Mesendoderm (in vitro differentiated cells): ENCODE measurements around the gene LRIT1.

Source experiments
- DNase-seq: peaks from one replicate; pipeline ENCODE4 v3.0.0; 2013
- H2AK5ac ChIP-seq: 2 replicates; pipeline ENCODE4 v1.6.1; 2013; ENCODE audit warnings: low read length, inconsistent platforms
- H2BK120ac ChIP-seq: 2 replicates; pipeline ENCODE4 v1.6.1; 2013; ENCODE audit warnings: low read depth, mild to moderate bottlenecking, low read length, moderate library complexity, mixed read lengths
- H2BK15ac ChIP-seq: replicated peaks from 2 replicates; pipeline ENCODE4 v1.6.1; 2013; ENCODE audit warnings: low read depth, mild to moderate bottlenecking, moderate library complexity
- H2BK5ac ChIP-seq: 2 replicates; pipeline ENCODE4 v1.6.1; 2013; ENCODE audit warnings: low read length, inconsistent platforms
- H3K18ac ChIP-seq: 2 replicates; pipeline ENCODE4 v1.6.1; 2013; ENCODE audit warnings: mild to moderate bottlenecking, low read length, mixed read lengths
- H3K23ac ChIP-seq: one replicate; pipeline ENCODE4 v1.6.1; 2013; ENCODE audit warnings: low read length
- H3K27ac ChIP-seq: 2 replicates; pipeline ENCODE4 v1.5.1; 2013; ENCODE audit warnings: low read depth, mild to moderate bottlenecking, inconsistent platforms, low read length, moderate library complexity
- H3K27me3 ChIP-seq: 2 replicates; pipeline ENCODE4 v1.6.1; 2013; ENCODE audit warnings: low read length, control low read depth, mild to moderate bottlenecking, inconsistent platforms; ENCODE audit not compliant: insufficient read depth, poor library complexity
- H3K36me3 ChIP-seq: 2 replicates; pipeline ENCODE4 v1.6.1; 2013; ENCODE audit warnings: low read length, inconsistent platforms; ENCODE audit not compliant: control insufficient read depth, insufficient read depth
- H3K4ac ChIP-seq: one replicate; pipeline ENCODE4 v1.6.1; 2013; ENCODE audit warnings: low read depth, mild to moderate bottlenecking, low read length, moderate library complexity
- H3K4me1 ChIP-seq: 2 replicates; pipeline ENCODE4 v1.6.1; 2013; ENCODE audit warnings: low read depth, low read length, inconsistent platforms; ENCODE audit not compliant: control insufficient read depth
- H3K4me2 ChIP-seq: 2 replicates; pipeline ENCODE4 v1.6.1; 2013; ENCODE audit warnings: low read length
- H3K4me3 ChIP-seq: 2 replicates; pipeline ENCODE4 v1.5.1; 2013; ENCODE audit warnings: mild to moderate bottlenecking, low read length
- H3K56ac ChIP-seq: one replicate; pipeline ENCODE4 v1.6.1; 2013; ENCODE audit warnings: low read length
- H3K79me1 ChIP-seq: 2 replicates; pipeline ENCODE4 v1.6.1; 2013; ENCODE audit warnings: low read length, inconsistent platforms
- H3K79me2 ChIP-seq: 2 replicates; pipeline ENCODE4 v1.6.1; 2013; ENCODE audit warnings: mild to moderate bottlenecking, low read length; ENCODE audit not compliant: control insufficient read depth, insufficient read depth
- H3K9ac ChIP-seq: 2 replicates; pipeline ENCODE4 v1.6.1; 2013; ENCODE audit warnings: low read length, inconsistent platforms
- H4K5ac ChIP-seq: one replicate; pipeline ENCODE4 v1.6.1; 2013; ENCODE audit warnings: low read length
- H4K8ac ChIP-seq: one replicate; pipeline ENCODE4 v1.6.1; 2013; ENCODE audit warnings: low read depth, mild to moderate bottlenecking, control low read depth, low read length, moderate library complexity
- WGBS: extraction: QIAGEN DNeasy Blood & Tissue Kit; methylation state at CpG from one replicate; pipeline ENCODE4 v1.1.7; 2013; ENCODE audit warnings: low lambda C conversion rate, missing lambda C conversion rate; ENCODE audit not compliant: insufficient coverage; ENCODE audit errors: extremely low coverage; 5-methylcytosine and 5-hydroxymethylcytosine counted together

LRIT1 gene

GRCh38 chr10:84226616-84227015 lies 14.7 kb downstream of the LRIT1 start:
- Histone ChIP-seq H2BK5ac (no peak overlapping the region), H3K23ac (no peak overlapping the region), H3K56ac (no peak overlapping the region), H2BK15ac (no peak overlapping the region), H3K27me3 (no peaks in the 10 kb centered on the region), H3K4ac (no peak overlapping the region), H2AK5ac (no peak overlapping the region), H2BK120ac (no peak overlapping the region), H3K27ac (no peak overlapping the region), H3K9ac (no peak overlapping the region), H3K79me1 (no peaks in the 10 kb centered on the region), H3K79me2 (no peaks in the 10 kb centered on the region), H4K5ac (no peak overlapping the region), H3K36me3 (no peaks in the 10 kb centered on the region), H3K18ac (no peak overlapping the region), H4K8ac (no peak overlapping the region), H3K4me2 (no peak overlapping the region), H3K4me1 (no peaks in the 10 kb centered on the region), H3K4me3 (no peak overlapping the region)
- WGBS: no CpG with 5 or more reads among the region's 3 CpGs
- DNase-seq: no peak

DNA sequence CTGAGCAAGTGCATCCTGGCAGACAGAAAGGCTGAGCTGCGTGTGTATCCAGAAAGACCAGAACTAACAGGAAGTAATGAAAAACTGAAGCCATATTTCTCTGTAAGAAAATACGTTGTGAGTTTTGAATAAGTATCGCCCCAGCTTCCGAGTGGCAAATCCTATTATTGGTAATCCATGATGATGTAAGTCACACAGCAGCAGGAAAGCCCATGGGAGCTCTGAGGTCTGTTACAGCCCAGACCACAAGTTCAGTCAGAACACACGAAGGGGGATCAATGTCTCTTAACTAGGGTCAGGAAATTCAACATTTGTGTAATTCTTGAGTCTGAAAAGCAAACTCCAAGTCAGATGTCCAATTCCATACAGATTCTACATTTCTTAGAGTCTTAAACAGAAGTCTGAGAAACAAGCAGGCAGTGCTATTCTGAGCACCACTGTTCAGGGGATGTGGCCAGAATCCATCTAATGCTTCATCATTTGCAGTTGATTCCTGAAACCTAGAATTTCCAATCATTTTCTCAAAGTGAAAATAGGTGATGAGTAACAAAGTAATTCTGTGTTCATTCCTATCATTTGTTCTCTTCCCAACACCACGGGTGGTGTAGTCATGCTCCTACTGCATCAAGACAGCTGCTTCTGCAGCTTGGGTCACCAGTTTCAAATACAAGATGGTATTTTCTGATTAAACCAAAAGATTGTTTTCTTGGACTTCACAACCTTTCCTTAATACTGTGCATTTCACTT lies 15.7 kb downstream of the LRIT1 start, which contains the start of gene LRIT2:
LRIT2 (minus strand) TSS at position 118 of the 747 bp plus-strand sequence; CDS start at position 94, 24 bp downstream.
- H3K79me1 ChIP-seq: no peaks in the 10 kb centered on the region
- no peak within 1 kb of the TSS for H3K4ac ChIP-seq
- no peaks in the 10 kb centered on the region for H3K79me2 ChIP-seq
- no peak within 1 kb of the TSS for H2BK120ac ChIP-seq
- no peak within 1 kb of the TSS for H3K23ac ChIP-seq
- H4K5ac ChIP-seq: no peak within 1 kb of the TSS
- H3K18ac ChIP-seq: no peak within 1 kb of the TSS
- no peak for DNase-seq
- no CpG with 5 or more reads among the region's 6 CpGs for WGBS
- no peak within 1 kb of the TSS for H2BK15ac ChIP-seq
- H2BK5ac ChIP-seq: no peak within 1 kb of the TSS
- H3K36me3 ChIP-seq: no peaks in the 10 kb centered on the region
- no peak within 1 kb of the TSS for H3K9ac ChIP-seq
- no peak within 1 kb of the TSS for H3K4me3 ChIP-seq
- no peak within 1 kb of the TSS for H3K4me2 ChIP-seq
- H2AK5ac ChIP-seq: no peak within 1 kb of the TSS
- H3K27me3 ChIP-seq: no peaks in the 10 kb centered on the region
- H3K27ac ChIP-seq: no peak within 1 kb of the TSS
- no peaks in the 10 kb centered on the region for H3K4me1 ChIP-seq
- H4K8ac ChIP-seq: no peak within 1 kb of the TSS
- H3K56ac ChIP-seq: no peak within 1 kb of the TSS

GRCh38 chr10:84224411-84225028 lies 16.8 kb downstream of the LRIT1 start:
- no peaks in the 10 kb centered on the region for H3K4me1 ChIP-seq
- no peak overlapping the region for H2BK5ac ChIP-seq
- no peak overlapping the region for H3K23ac ChIP-seq
- no peak overlapping the region for H3K27ac ChIP-seq
- H3K27me3 ChIP-seq: no peaks in the 10 kb centered on the region
- peak; percentile 55 for DNase-seq
- WGBS: no CpG with 5 or more reads among the region's 6 CpGs
- no peak overlapping the region for H3K9ac ChIP-seq
- no peak overlapping the region for H2BK120ac ChIP-seq
- H3K4me2 ChIP-seq: no peak overlapping the region
- no peak overlapping the region for H2BK15ac ChIP-seq
- H3K4ac ChIP-seq: no peak overlapping the region
- no peaks in the 10 kb centered on the region for H3K79me2 ChIP-seq
- H3K4me3 ChIP-seq: no peak overlapping the region
- no peaks in the 10 kb centered on the region for H3K79me1 ChIP-seq
- no peak overlapping the region for H3K56ac ChIP-seq
- no peak overlapping the region for H3K18ac ChIP-seq
- H4K8ac ChIP-seq: no peak overlapping the region
- no peak overlapping the region for H2AK5ac ChIP-seq
- no peaks in the 10 kb centered on the region for H3K36me3 ChIP-seq
- no peak overlapping the region for H4K5ac ChIP-seq

DNA sequence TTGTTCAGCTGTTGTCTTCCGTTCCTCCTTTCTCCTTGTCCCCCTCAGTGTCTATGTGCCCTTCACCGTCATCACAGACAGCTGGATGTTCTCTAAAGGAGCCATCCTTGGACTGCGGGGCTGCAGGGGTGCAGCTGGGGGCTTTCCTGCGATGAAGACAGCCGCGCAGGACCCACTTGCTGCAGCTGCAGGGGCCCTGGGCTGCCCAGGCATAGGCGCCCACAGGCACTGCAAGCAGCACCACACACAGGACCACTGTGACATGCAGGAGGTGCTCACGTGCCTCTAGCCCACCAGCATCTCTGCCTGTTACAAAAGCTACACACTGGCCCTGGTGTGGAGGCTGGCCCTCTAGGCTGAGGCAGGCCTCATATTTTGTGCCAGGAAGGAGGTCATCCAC lies 19.4 kb downstream of the LRIT1 start:
- Histone ChIP-seq H2BK5ac (no peak overlapping the region), H3K4me3 (no peak overlapping the region), H3K79me2 (no peaks in the 10 kb centered on the region), H3K23ac (no peak overlapping the region), H3K4me2 (no peak overlapping the region), H4K5ac (no peak overlapping the region), H3K27me3 (no peaks in the 10 kb centered on the region), H2AK5ac (no peak overlapping the region), H4K8ac (no peak overlapping the region), H3K4ac (no peak overlapping the region), H3K9ac (no peak overlapping the region), H3K27ac (no peak overlapping the region), H3K36me3 (no peaks in the 10 kb centered on the region), H2BK120ac (no peak overlapping the region), H3K56ac (no peak overlapping the region), H3K18ac (no peak overlapping the region), H2BK15ac (no peak overlapping the region), H3K79me1 (no peaks in the 10 kb centered on the region), H3K4me1 (no peaks in the 10 kb centered on the region)
- no CpG with 5 or more reads among the region's 8 CpGs for WGBS
- DNase-seq: no peak

DNA sequence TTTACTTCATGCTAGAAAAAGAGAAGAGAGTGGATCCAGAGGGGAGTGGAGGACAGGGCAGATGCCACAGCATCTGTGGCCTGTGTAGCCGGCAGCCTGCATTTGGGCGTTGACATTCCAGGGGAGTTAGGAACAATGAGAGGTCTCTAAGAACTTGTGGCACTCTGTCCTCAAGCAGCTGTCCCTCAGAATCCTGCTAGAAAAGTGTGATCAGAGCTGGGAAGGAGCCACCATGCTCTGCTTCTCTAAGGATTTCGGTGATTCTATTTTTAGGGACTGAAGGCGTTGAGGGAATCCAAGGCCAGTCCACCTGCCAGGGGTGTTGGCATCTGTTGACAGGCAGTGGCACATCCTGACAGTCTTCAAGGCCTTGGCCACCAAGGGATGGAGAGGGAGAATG lies 23.6 kb downstream of the LRIT1 start:
- Histone ChIP-seq H4K8ac (no peak overlapping the region), H4K5ac (no peak overlapping the region), H3K4me2 (no peak overlapping the region), H3K23ac (no peak overlapping the region), H2BK120ac (no peak overlapping the region), H3K56ac (no peak overlapping the region), H2BK15ac (no peak overlapping the region), H3K4ac (no peak overlapping the region), H3K27ac (no peak overlapping the region), H3K18ac (no peak overlapping the region), H3K27me3 (no peaks in the 10 kb centered on the region), H3K9ac (no peak overlapping the region), H3K36me3 (no peaks in the 10 kb centered on the region), H3K79me2 (no peaks in the 10 kb centered on the region), H3K4me3 (no peak overlapping the region), H2BK5ac (no peak overlapping the region), H3K79me1 (no peaks in the 10 kb centered on the region), H2AK5ac (no peak overlapping the region), H3K4me1 (no peaks in the 10 kb centered on the region)
- DNase-seq: no peak
- no CpG with 5 or more reads among the region's 4 CpGs for WGBS
